ENCODE results near the gene APLN.

APLN gene

DNA sequence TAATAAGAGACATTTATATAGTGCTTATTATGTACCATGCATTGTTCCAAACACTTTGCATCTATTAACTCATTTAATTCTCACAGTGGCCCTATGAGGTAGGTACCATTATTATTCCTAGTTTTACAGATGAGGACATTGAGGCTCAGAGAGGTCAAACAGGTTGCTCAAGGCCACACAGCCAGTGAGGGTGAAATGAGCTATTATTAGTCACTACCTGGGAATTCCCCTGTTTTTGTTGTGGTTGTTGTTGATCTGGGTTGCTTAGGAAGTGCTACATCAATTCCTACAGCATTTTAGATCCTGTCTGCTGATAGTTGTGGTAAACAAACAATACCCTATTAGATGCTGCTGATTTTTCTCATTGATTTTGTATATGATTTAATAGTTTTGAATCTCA is 41.2 kb downstream of the APLN start:
- Histone ChIP-seq H3K27ac (ENCODE audit: low read depth, low read length) (no peak overlapping the region), H3K9ac (ENCODE audit: low read depth, low read length) (no peak overlapping the region), H3K9me3 (ENCODE audit: insufficient read depth, low read depth, low read length) (no peaks in the 10 kb centered on the region), H3K4me1 (ENCODE audit: insufficient read depth, low read length) (no peaks in the 10 kb centered on the region), H3K36me3 (ENCODE audit: insufficient read depth, low read length) (no peaks in the 10 kb centered on the region), H3K27me3 (ENCODE audit: insufficient read depth, low read length) (no peaks in the 10 kb centered on the region), H3K4me3 (ENCODE audit: low read length) (no peak overlapping the region)

DNA sequence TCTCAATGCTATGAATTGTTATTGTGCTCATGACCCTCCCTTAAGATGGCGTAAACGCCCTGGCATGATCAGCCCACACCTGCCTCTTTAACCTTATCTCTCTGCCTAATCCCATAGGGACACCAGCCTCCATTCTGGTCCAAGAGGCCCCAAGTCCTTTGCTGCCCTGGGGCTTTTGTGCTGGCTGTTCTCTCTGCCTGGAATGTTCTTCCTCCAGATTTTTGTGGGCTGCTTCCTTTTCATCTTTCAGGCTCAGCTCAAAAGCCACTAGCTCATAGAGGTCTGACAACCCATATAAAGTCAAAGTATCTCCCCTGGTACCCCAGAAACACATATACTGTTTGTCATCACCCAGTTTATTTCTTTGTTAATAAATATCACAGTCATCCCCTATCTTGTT is 42.4 kb downstream of the APLN start:
- Histone ChIP-seq H3K36me3 (ENCODE audit: insufficient read depth, low read length) (no peaks in the 10 kb centered on the region), H3K4me1 (ENCODE audit: insufficient read depth, low read length) (no peaks in the 10 kb centered on the region), H3K9ac (ENCODE audit: low read depth, low read length) (no peak overlapping the region), H3K27ac (ENCODE audit: low read depth, low read length) (no peak overlapping the region), H3K9me3 (ENCODE audit: insufficient read depth, low read depth, low read length) (no peaks in the 10 kb centered on the region), H3K4me3 (ENCODE audit: low read length) (no peak overlapping the region), H3K27me3 (ENCODE audit: insufficient read depth, low read length) (no peaks in the 10 kb centered on the region)
- 98% methylated on average over 2 of the region's 2 CpGs for WGBS

DNA sequence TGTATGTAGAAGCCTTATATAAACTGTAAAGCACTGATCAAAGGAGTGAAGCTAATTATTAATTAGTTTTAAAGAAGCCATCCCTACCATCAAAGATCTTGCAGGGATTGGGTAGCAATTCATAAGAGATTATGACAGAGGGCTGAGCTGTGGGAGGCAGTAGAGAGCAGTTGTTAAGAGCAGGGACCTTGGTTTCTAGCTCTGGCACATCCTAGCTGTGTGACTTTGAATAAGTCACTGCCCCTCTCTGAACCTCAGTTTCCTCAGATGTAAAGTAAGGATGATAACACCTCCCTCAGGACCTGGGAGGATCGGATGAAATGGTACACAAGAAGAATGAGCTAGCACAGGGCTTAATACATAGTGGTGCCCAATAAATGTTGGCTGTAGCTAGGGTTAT is 45.4 kb downstream of the APLN start:
- Histone ChIP-seq H3K9me3 (ENCODE audit: insufficient read depth, low read depth, low read length) (no peaks in the 10 kb centered on the region), H3K9ac (ENCODE audit: low read depth, low read length) (no peak overlapping the region), H3K4me1 (ENCODE audit: insufficient read depth, low read length) (no peaks in the 10 kb centered on the region), H3K27me3 (ENCODE audit: insufficient read depth, low read length) (no peaks in the 10 kb centered on the region; the same call in 1 of the 2 replicates), H3K4me3 (ENCODE audit: low read length) (no peak overlapping the region), H3K36me3 (ENCODE audit: insufficient read depth, low read length) (no peaks in the 10 kb centered on the region), H3K27ac (ENCODE audit: low read depth, low read length) (no peak overlapping the region)
- 89% methylated on average over 1 of the region's 1 CpG for WGBS

DNA sequence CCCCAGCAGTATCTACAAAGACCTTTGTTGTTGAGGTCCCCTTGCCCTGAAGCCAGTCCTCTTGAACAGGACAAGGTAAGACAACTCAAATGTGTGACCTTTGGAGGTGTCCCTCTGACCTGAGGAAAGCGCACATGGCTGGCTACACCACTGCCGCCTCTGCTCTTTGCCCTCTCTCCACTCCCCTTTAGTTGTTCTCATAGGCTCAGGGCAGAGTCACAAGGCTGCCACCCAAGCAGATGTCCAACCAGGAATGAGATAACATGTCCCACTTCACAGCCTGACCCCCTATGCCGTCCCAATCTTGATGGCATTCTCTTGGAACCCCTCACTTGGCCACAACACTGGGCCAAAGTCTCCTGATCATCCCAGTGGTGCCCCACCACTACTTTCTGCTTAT is 46.3 kb downstream of the APLN start:
- 93% methylated on average over 3 of the region's 3 CpGs for WGBS
- Histone ChIP-seq H3K27ac (ENCODE audit: low read depth, low read length) (no peak overlapping the region), H3K9ac (ENCODE audit: low read depth, low read length) (no peak overlapping the region), H3K36me3 (ENCODE audit: insufficient read depth, low read length) (no peaks in the 10 kb centered on the region), H3K4me3 (ENCODE audit: low read length) (no peak overlapping the region), H3K27me3 (ENCODE audit: insufficient read depth, low read length) (no peaks in the 10 kb centered on the region; the same call in 1 of the 2 replicates), H3K4me1 (ENCODE audit: insufficient read depth, low read length) (no peaks in the 10 kb centered on the region), H3K9me3 (ENCODE audit: insufficient read depth, low read depth, low read length) (no peaks in the 10 kb centered on the region)

DNA sequence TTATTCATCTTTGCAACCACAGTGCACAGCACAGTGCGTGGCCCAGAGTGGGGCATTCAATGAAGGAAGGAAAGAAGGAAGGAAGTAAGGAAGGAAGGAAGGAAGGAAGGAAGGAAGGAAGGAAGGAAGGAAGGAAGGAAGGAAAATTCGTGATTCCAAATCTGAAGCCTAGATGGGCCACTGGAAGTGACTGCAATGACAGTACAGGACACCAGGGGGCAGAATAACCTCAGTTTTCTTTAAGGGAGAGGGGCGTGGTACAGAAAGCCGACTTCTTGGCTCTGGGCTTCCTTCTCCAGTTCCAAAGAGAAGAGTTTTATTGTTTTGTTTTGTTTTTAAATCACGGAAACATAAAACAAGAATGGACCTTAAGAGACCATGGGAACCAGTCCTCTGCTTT is 47.8 kb downstream of the APLN start:
- no peak overlapping the region for H3K9ac ChIP-seq (ENCODE audit: low read depth, low read length)
- H3K36me3 ChIP-seq (ENCODE audit: insufficient read depth, low read length) = no peaks in the 10 kb centered on the region
- no peak overlapping the region for H3K27ac ChIP-seq (ENCODE audit: low read depth, low read length)
- no peaks in the 10 kb centered on the region for H3K4me1 ChIP-seq (ENCODE audit: insufficient read depth, low read length)
- no peaks in the 10 kb centered on the region for H3K9me3 ChIP-seq (ENCODE audit: insufficient read depth, low read depth, low read length)
- H3K27me3 ChIP-seq (ENCODE audit: insufficient read depth, low read length) = no peaks in the 10 kb centered on the region; the same call in 1 of the 2 replicates
- WGBS = 9% methylated on average over 5 of the region's 5 CpGs
- no peak overlapping the region for H3K4me3 ChIP-seq (ENCODE audit: low read length)

- no peak overlapping the region for H3K9ac ChIP-seq (ENCODE audit: low read depth, low read length)
- H3K4me3 ChIP-seq (ENCODE audit: low read length) = no peak overlapping the region
- no peaks in the 10 kb centered on the region for H3K27me3 ChIP-seq (ENCODE audit: insufficient read depth, low read length)
- 48% methylated on average over 10 of the region's 11 CpGs for WGBS
- no peak overlapping the region for H3K27ac ChIP-seq (ENCODE audit: low read depth, low read length)
- H3K9me3 ChIP-seq (ENCODE audit: insufficient read depth, low read depth, low read length) = no peaks in the 10 kb centered on the region
- no peaks in the 10 kb centered on the region for H3K36me3 ChIP-seq (ENCODE audit: insufficient read depth, low read length)
- no peaks in the 10 kb centered on the region for H3K4me1 ChIP-seq (ENCODE audit: insufficient read depth, low read length)
These were observed 53.8 kb downstream of the APLN start for GRCh38 chrX:129600981-129601424.

DNA sequence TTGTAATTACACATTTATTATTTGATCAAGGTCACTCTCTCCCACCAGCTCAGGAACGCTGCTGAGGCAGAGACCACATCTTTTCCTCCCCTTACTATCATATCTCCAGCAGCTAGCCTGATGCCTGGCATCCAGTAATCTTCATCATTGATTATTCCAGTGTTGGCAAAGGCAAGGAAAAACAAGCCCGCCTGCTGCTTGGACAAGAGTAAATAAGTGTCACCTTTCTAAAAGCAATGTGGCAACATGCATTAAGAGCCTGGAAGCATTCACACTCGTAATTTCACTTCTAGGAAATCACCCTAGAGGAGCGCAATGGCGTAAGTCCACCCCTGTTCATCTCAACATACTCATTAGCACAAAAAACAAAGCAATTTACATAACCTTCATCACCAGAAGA is 54.8 kb downstream of the APLN start:
- Histone ChIP-seq H3K36me3 (ENCODE audit: insufficient read depth, low read length) (0 out of 2 replicates have a peak, but pooled peaks cover 6% of the 10 kb centered on the region), H3K9ac (ENCODE audit: low read depth, low read length) (no peak overlapping the region), H3K27me3 (ENCODE audit: insufficient read depth, low read length) (no peaks in the 10 kb centered on the region), H3K27ac (ENCODE audit: low read depth, low read length) (no peak overlapping the region), H3K4me3 (ENCODE audit: low read length) (no peak overlapping the region), H3K4me1 (ENCODE audit: insufficient read depth, low read length) (no peaks in the 10 kb centered on the region), H3K9me3 (ENCODE audit: insufficient read depth, low read depth, low read length) (no peaks in the 10 kb centered on the region)
- 94% methylated on average over 5 of the region's 5 CpGs for WGBS

GRCh38 chrX:129599499-129599898 is 55.3 kb downstream of the APLN start:
- WGBS = 79% methylated on average over 5 of the region's 5 CpGs

DNA sequence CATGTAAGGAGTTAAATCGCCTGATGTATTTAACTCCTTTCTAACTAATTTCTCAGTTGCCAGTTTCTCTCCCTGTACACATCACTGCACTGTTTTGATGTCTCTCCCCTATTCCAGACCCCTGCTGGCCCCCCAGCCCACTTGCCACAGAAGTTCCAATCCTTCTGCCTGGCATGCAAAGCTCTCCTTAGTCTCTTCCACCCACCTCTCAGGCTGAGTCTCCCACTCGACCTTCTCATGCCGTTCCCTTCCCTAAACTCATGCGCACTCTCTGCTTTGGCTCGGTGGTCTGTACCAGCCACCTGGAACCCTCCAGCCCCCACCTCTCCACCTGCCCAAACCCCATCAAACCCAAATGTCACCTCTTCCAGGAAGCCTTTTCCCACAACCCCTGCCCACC is 56.9 kb downstream of the APLN start:
- no peaks in the 10 kb centered on the region for H3K4me1 ChIP-seq (ENCODE audit: insufficient read depth, low read length)
- H3K9ac ChIP-seq (ENCODE audit: low read depth, low read length) = no peak overlapping the region
- no peak overlapping the region for H3K27ac ChIP-seq (ENCODE audit: low read depth, low read length)
- WGBS = 85% methylated on average over 5 of the region's 5 CpGs
- no peaks in the 10 kb centered on the region for H3K27me3 ChIP-seq (ENCODE audit: insufficient read depth, low read length)
- no peak overlapping the region for H3K4me3 ChIP-seq (ENCODE audit: low read length)
- H3K9me3 ChIP-seq (ENCODE audit: insufficient read depth, low read depth, low read length) = no peaks in the 10 kb centered on the region
- 0 out of 2 replicates have a peak, but pooled peaks cover 6% of the 10 kb centered on the region for H3K36me3 ChIP-seq (ENCODE audit: insufficient read depth, low read length)

More at GRCh38 chrX:129599499-129599898, 55.3 kb downstream of the APLN start:
- no peak overlapping the region for H3K9ac ChIP-seq (ENCODE audit: low read depth, low read length)
- no peaks in the 10 kb centered on the region for H3K9me3 ChIP-seq (ENCODE audit: insufficient read depth, low read depth, low read length)
- H3K36me3 ChIP-seq (ENCODE audit: insufficient read depth, low read length) = 0 out of 2 replicates have a peak, but pooled peaks cover 6% of the 10 kb centered on the region
- H3K27ac ChIP-seq (ENCODE audit: low read depth, low read length) = no peak overlapping the region
- H3K4me3 ChIP-seq (ENCODE audit: low read length) = no peak overlapping the region
- no peaks in the 10 kb centered on the region for H3K27me3 ChIP-seq (ENCODE audit: insufficient read depth, low read length)
- no peaks in the 10 kb centered on the region for H3K4me1 ChIP-seq (ENCODE audit: insufficient read depth, low read length)

GRCh38 chrX:129596077-129596476 is 58.7 kb downstream of the APLN start:
- Histone ChIP-seq H3K4me3 (ENCODE audit: low read length) (no peak overlapping the region), H3K36me3 (ENCODE audit: insufficient read depth, low read length) (peaks cover 20% of the 10 kb centered on the region), H3K27me3 (ENCODE audit: insufficient read depth, low read length) (no peaks in the 10 kb centered on the region), H3K4me1 (ENCODE audit: insufficient read depth, low read length) (no peaks in the 10 kb centered on the region), H3K27ac (ENCODE audit: low read depth, low read length) (no peak overlapping the region), H3K9me3 (ENCODE audit: insufficient read depth, low read depth, low read length) (no peaks in the 10 kb centered on the region), H3K9ac (ENCODE audit: low read depth, low read length) (no peak overlapping the region)
- WGBS = 89% methylated on average over 5 of the region's 5 CpGs
